ENCODE data around the gene ARIH2.

ARIH2 gene

GRCh38 chr3:48930590-48930989 is 11.9 kb downstream of the ARIH2 start:
- no peak overlapping the region for H3K9ac ChIP-seq (ENCODE audit: low read length)
- H3K18ac ChIP-seq (ENCODE audit: low read length): no peak overlapping the region
- H3K27me3 ChIP-seq (ENCODE audit: insufficient read depth, low read length, poor library complexity): no peaks in the 10 kb centered on the region
- no peak overlapping the region for H2AK5ac ChIP-seq (ENCODE audit: low read length)
- H3K27ac ChIP-seq (ENCODE audit: low read depth, low read length): no peak overlapping the region
- no peaks in the 10 kb centered on the region for H3K4me1 ChIP-seq (ENCODE audit: control insufficient read depth, low read depth, low read length)
- H3K4me3 ChIP-seq (ENCODE audit: low read length): no peak overlapping the region
- DNase-seq: no peak
- no peak overlapping the region for H2BK120ac ChIP-seq (ENCODE audit: low read depth, low read length)
- H3K36me3 ChIP-seq (ENCODE audit: control insufficient read depth, insufficient read depth, low read length): peaks cover 6% of the 10 kb centered on the region
- no peak overlapping the region for H4K5ac ChIP-seq (ENCODE audit: low read length)
- H3K79me2 ChIP-seq (ENCODE audit: control insufficient read depth, insufficient read depth, low read length): peaks cover 57% of the 10 kb centered on the region
- H4K8ac ChIP-seq (ENCODE audit: low read depth, low read length): no peak overlapping the region
- no peak overlapping the region for H3K4ac ChIP-seq (ENCODE audit: low read depth, low read length)
- H3K23ac ChIP-seq (ENCODE audit: low read length): no peak overlapping the region
- H3K56ac ChIP-seq (ENCODE audit: low read length): no peak overlapping the region
- no peak overlapping the region for H2BK5ac ChIP-seq (ENCODE audit: low read length)
- H2BK15ac ChIP-seq (replicated peaks; ENCODE audit: low read depth): no peak overlapping the region
- WGBS (ENCODE audit: extremely low coverage, insufficient coverage, low lambda C conversion rate): 100% methylated on average over 1 of the region's 3 CpGs
- H3K4me2 ChIP-seq (ENCODE audit: low read length): no peak overlapping the region
- peaks cover 20% of the 10 kb centered on the region for H3K79me1 ChIP-seq (ENCODE audit: low read length)

- Histone ChIP-seq H3K27ac (ENCODE audit: low read depth, low read length) (no peak overlapping the region), H3K9ac (ENCODE audit: low read length) (no peak overlapping the region), H3K4me3 (ENCODE audit: low read length) (no peak overlapping the region), H3K79me1 (ENCODE audit: low read length) (peaks cover 22% of the 10 kb centered on the region), H3K4me2 (ENCODE audit: low read length) (no peak overlapping the region), H3K79me2 (ENCODE audit: control insufficient read depth, insufficient read depth, low read length) (peaks cover 54% of the 10 kb centered on the region), H2BK5ac (ENCODE audit: low read length) (no peak overlapping the region), H3K56ac (ENCODE audit: low read length) (no peak overlapping the region), H3K4me1 (ENCODE audit: control insufficient read depth, low read depth, low read length) (no peaks in the 10 kb centered on the region), H3K27me3 (ENCODE audit: insufficient read depth, low read length, poor library complexity) (no peaks in the 10 kb centered on the region), H2BK120ac (ENCODE audit: low read depth, low read length) (no peak overlapping the region), H4K8ac (ENCODE audit: low read depth, low read length) (no peak overlapping the region), H3K18ac (ENCODE audit: low read length) (no peak overlapping the region), H3K23ac (ENCODE audit: low read length) (no peak overlapping the region), H2AK5ac (ENCODE audit: low read length) (no peak overlapping the region), H3K4ac (ENCODE audit: low read depth, low read length) (no peak overlapping the region), H4K5ac (ENCODE audit: low read length) (no peak overlapping the region), H2BK15ac (replicated peaks; ENCODE audit: low read depth) (no peak overlapping the region), H3K36me3 (ENCODE audit: control insufficient read depth, insufficient read depth, low read length) (peaks cover 6% of the 10 kb centered on the region)
- WGBS (ENCODE audit: extremely low coverage, insufficient coverage, low lambda C conversion rate): no CpG with 5 or more reads among the region's 1 CpG
- no peak for DNase-seq
Measured at GRCh38 chr3:48931944-48932580, 13.4 kb downstream of the ARIH2 start.

- Histone ChIP-seq H2BK120ac (ENCODE audit: low read depth, low read length) (no peak overlapping the region), H2BK15ac (replicated peaks; ENCODE audit: low read depth) (no peak overlapping the region), H3K36me3 (ENCODE audit: control insufficient read depth, insufficient read depth, low read length) (peaks cover 5% of the 10 kb centered on the region), H4K5ac (ENCODE audit: low read length) (no peak overlapping the region), H3K4ac (ENCODE audit: low read depth, low read length) (no peak overlapping the region), H3K4me3 (ENCODE audit: low read length) (no peak overlapping the region), H3K9ac (ENCODE audit: low read length) (no peak overlapping the region), H3K56ac (ENCODE audit: low read length) (no peak overlapping the region), H4K8ac (ENCODE audit: low read depth, low read length) (no peak overlapping the region), H3K27me3 (ENCODE audit: insufficient read depth, low read length, poor library complexity) (no peaks in the 10 kb centered on the region), H2BK5ac (ENCODE audit: low read length) (no peak overlapping the region), H3K4me2 (ENCODE audit: low read length) (no peak overlapping the region), H3K23ac (ENCODE audit: low read length) (no peak overlapping the region), H2AK5ac (ENCODE audit: low read length) (no peak overlapping the region), H3K4me1 (ENCODE audit: control insufficient read depth, low read depth, low read length) (no peaks in the 10 kb centered on the region), H3K18ac (ENCODE audit: low read length) (no peak overlapping the region), H3K79me2 (ENCODE audit: control insufficient read depth, insufficient read depth, low read length) (peaks cover 45% of the 10 kb centered on the region), H3K79me1 (ENCODE audit: low read length) (peaks cover 20% of the 10 kb centered on the region), H3K27ac (ENCODE audit: low read depth, low read length) (no peak overlapping the region)
- WGBS (ENCODE audit: extremely low coverage, insufficient coverage, low lambda C conversion rate): no CpG with 5 or more reads among the region's 5 CpGs
- no peak for DNase-seq
Measured at GRCh38 chr3:48934333-48934991, 15.8 kb downstream of the ARIH2 start.

- peaks cover 5% of the 10 kb centered on the region for H3K36me3 ChIP-seq (ENCODE audit: control insufficient read depth, insufficient read depth, low read length)
- no CpG with 5 or more reads among the region's 4 CpGs for WGBS (ENCODE audit: extremely low coverage, insufficient coverage, low lambda C conversion rate)
Measured at GRCh38 chr3:48935530-48935929, 16.9 kb downstream of the ARIH2 start.

GRCh38 chr3:48938156-48938555 is 19.5 kb downstream of the ARIH2 start:
- Histone ChIP-seq H3K4me2 (ENCODE audit: low read length) (no peak overlapping the region), H2BK120ac (ENCODE audit: low read depth, low read length) (no peak overlapping the region), H3K9ac (ENCODE audit: low read length) (no peak overlapping the region), H3K18ac (ENCODE audit: low read length) (no peak overlapping the region), H3K23ac (ENCODE audit: low read length) (no peak overlapping the region), H3K36me3 (ENCODE audit: control insufficient read depth, insufficient read depth, low read length) (peaks cover 5% of the 10 kb centered on the region), H3K4me3 (ENCODE audit: low read length) (no peak overlapping the region), H3K4ac (ENCODE audit: low read depth, low read length) (no peak overlapping the region), H4K8ac (ENCODE audit: low read depth, low read length) (no peak overlapping the region), H3K79me2 (ENCODE audit: control insufficient read depth, insufficient read depth, low read length) (peaks cover 21% of the 10 kb centered on the region), H3K56ac (ENCODE audit: low read length) (no peak overlapping the region), H3K27ac (ENCODE audit: low read depth, low read length) (no peak overlapping the region), H3K27me3 (ENCODE audit: insufficient read depth, low read length, poor library complexity) (no peaks in the 10 kb centered on the region), H2AK5ac (ENCODE audit: low read length) (no peak overlapping the region), H2BK5ac (ENCODE audit: low read length) (no peak overlapping the region), H3K4me1 (ENCODE audit: control insufficient read depth, low read depth, low read length) (no peaks in the 10 kb centered on the region), H3K79me1 (ENCODE audit: low read length) (peaks cover 14% of the 10 kb centered on the region), H2BK15ac (replicated peaks; ENCODE audit: low read depth) (no peak overlapping the region), H4K5ac (ENCODE audit: low read length) (no peak overlapping the region)
- DNase-seq: no peak

More at GRCh38 chr3:48935530-48935929, 16.9 kb downstream of the ARIH2 start:
- no peak overlapping the region for H3K4ac ChIP-seq (ENCODE audit: low read depth, low read length)
- no peaks in the 10 kb centered on the region for H3K4me1 ChIP-seq (ENCODE audit: control insufficient read depth, low read depth, low read length)
- H3K27me3 ChIP-seq (ENCODE audit: insufficient read depth, low read length, poor library complexity): no peaks in the 10 kb centered on the region
- no peak overlapping the region for H4K5ac ChIP-seq (ENCODE audit: low read length)
- H2BK120ac ChIP-seq (ENCODE audit: low read depth, low read length): no peak overlapping the region
- no peak overlapping the region for H2AK5ac ChIP-seq (ENCODE audit: low read length)
- no peak overlapping the region for H3K4me3 ChIP-seq (ENCODE audit: low read length)
- peaks cover 17% of the 10 kb centered on the region for H3K79me1 ChIP-seq (ENCODE audit: low read length)
- no peak overlapping the region for H4K8ac ChIP-seq (ENCODE audit: low read depth, low read length)
- no peak overlapping the region for H3K56ac ChIP-seq (ENCODE audit: low read length)
- no peak overlapping the region for H3K4me2 ChIP-seq (ENCODE audit: low read length)
- no peak overlapping the region for H3K27ac ChIP-seq (ENCODE audit: low read depth, low read length)
- H3K79me2 ChIP-seq (ENCODE audit: control insufficient read depth, insufficient read depth, low read length): peaks cover 36% of the 10 kb centered on the region
- no peak for DNase-seq
- no peak overlapping the region for H2BK15ac ChIP-seq (replicated peaks; ENCODE audit: low read depth)
- H3K23ac ChIP-seq (ENCODE audit: low read length): no peak overlapping the region
- H3K18ac ChIP-seq (ENCODE audit: low read length): no peak overlapping the region
- no peak overlapping the region for H2BK5ac ChIP-seq (ENCODE audit: low read length)
- H3K9ac ChIP-seq (ENCODE audit: low read length): no peak overlapping the region

GRCh38 chr3:48938689-48939088 is 20.0 kb downstream of the ARIH2 start:
- H3K27ac ChIP-seq (ENCODE audit: low read depth, low read length): no peak overlapping the region
- no peak overlapping the region for H4K5ac ChIP-seq (ENCODE audit: low read length)
- H3K27me3 ChIP-seq (ENCODE audit: insufficient read depth, low read length, poor library complexity): no peaks in the 10 kb centered on the region
- H3K36me3 ChIP-seq (ENCODE audit: control insufficient read depth, insufficient read depth, low read length): peaks cover 6% of the 10 kb centered on the region
- peaks cover 24% of the 10 kb centered on the region for H3K79me2 ChIP-seq (ENCODE audit: control insufficient read depth, insufficient read depth, low read length)
- no peak overlapping the region for H3K18ac ChIP-seq (ENCODE audit: low read length)
- H3K23ac ChIP-seq (ENCODE audit: low read length): no peak overlapping the region
- H2BK15ac ChIP-seq (replicated peaks; ENCODE audit: low read depth): no peak overlapping the region
- no peak overlapping the region for H2BK120ac ChIP-seq (ENCODE audit: low read depth, low read length)
- peaks cover 18% of the 10 kb centered on the region for H3K79me1 ChIP-seq (ENCODE audit: low read length)
- H3K4ac ChIP-seq (ENCODE audit: low read depth, low read length): no peak overlapping the region
- no peaks in the 10 kb centered on the region for H3K4me1 ChIP-seq (ENCODE audit: control insufficient read depth, low read depth, low read length)
- DNase-seq: no peak
- H3K9ac ChIP-seq (ENCODE audit: low read length): no peak overlapping the region
- no peak overlapping the region for H4K8ac ChIP-seq (ENCODE audit: low read depth, low read length)
- no peak overlapping the region for H3K4me2 ChIP-seq (ENCODE audit: low read length)
- H3K56ac ChIP-seq (ENCODE audit: low read length): no peak overlapping the region
- no peak overlapping the region for H2AK5ac ChIP-seq (ENCODE audit: low read length)
- no peak overlapping the region for H3K4me3 ChIP-seq (ENCODE audit: low read length)
- no CpG with 5 or more reads among the region's 3 CpGs for WGBS (ENCODE audit: extremely low coverage, insufficient coverage, low lambda C conversion rate)
- no peak overlapping the region for H2BK5ac ChIP-seq (ENCODE audit: low read length)
